ENCODE measurements around the gene CCDC134.
A peak's percentile ranks its signal among the peaks of the same experiment; 100 is the strongest.

The CCDC134 gene

GRCh38 chr22:41800348-41801146 is at the start of gene CCDC134:
TSS of gene CCDC134 (plus strand) at chr22:41800679. CDS start at chr22:41808891, 8,212 bp downstream.
- Mint-ChIP-seq H3K36me3 (peaks cover 49% of the 10 kb centered on the region), H3K9me3 (no peaks in the 10 kb centered on the region), H3K4me1 (peaks cover 51% of the 10 kb centered on the region), H3K27ac (peak within 1 kb of the TSS; percentile 96), H3K4me3 (peak within 1 kb of the TSS; percentile 93)
- ATAC-seq, result peak; percentile 97
- peak; percentile 83 to 95 for DNase-seq (ENCODE audit: low spot score in 2 of 2)

- peak; percentile 91 for ATAC-seq
- Mint-ChIP-seq H3K4me3 (peak overlapping the region; percentile 14), H3K4me1 (peaks cover 12% of the 10 kb centered on the region), H3K36me3 (no peaks in the 10 kb centered on the region), H3K9me3 (no peaks in the 10 kb centered on the region), H3K27ac (peak overlapping the region; percentile 11)
- DNase-seq (ENCODE audit: low spot score in 2 of 2), result peak in 1 of 2 donors; percentile 3
Measured at GRCh38 chr22:41752011-41752970, 48.2 kb upstream of the CCDC134 start.

- Mint-ChIP-seq H3K36me3 (no peaks in the 10 kb centered on the region), H3K27ac (no peak overlapping the region), H3K4me3 (no peak overlapping the region), H3K4me1 (peaks cover 12% of the 10 kb centered on the region), H3K9me3 (no peaks in the 10 kb centered on the region)
- DNase-seq (ENCODE audit: low spot score in 2 of 2) (no peak), ATAC-seq (no peak)
Measured at GRCh38 chr22:41753984-41754383, 46.5 kb upstream of the CCDC134 start.

GRCh38 chr22:41757502-41757901 is 43.0 kb upstream of the CCDC134 start:
- no peak for DNase-seq (ENCODE audit: low spot score in 2 of 2)
- H3K9me3 Mint-ChIP-seq, result no peaks in the 10 kb centered on the region
- H3K27ac Mint-ChIP-seq, result no peak overlapping the region
- peaks cover 2% of the 10 kb centered on the region for H3K4me1 Mint-ChIP-seq
- no peak for ATAC-seq
- no peak overlapping the region for H3K4me3 Mint-ChIP-seq
- H3K36me3 Mint-ChIP-seq, result no peaks in the 10 kb centered on the region

- no peak for DNase-seq (ENCODE audit: low spot score in 2 of 2)
- H3K36me3 Mint-ChIP-seq, result no peaks in the 10 kb centered on the region
- H3K9me3 Mint-ChIP-seq, result no peaks in the 10 kb centered on the region
- no peak overlapping the region for H3K27ac Mint-ChIP-seq
- no peaks in the 10 kb centered on the region for H3K4me1 Mint-ChIP-seq
- ATAC-seq, result no peak
- H3K4me3 Mint-ChIP-seq, result no peak overlapping the region
Measured at GRCh38 chr22:41758231-41758630, 42.2 kb upstream of the CCDC134 start.

GRCh38 chr22:41762980-41763779 is 37.3 kb upstream of the CCDC134 start:
- ATAC-seq (peak; percentile 71), DNase-seq (ENCODE audit: low spot score in 2 of 2) (peak; percentile 21 to 57)
- no peaks in the 10 kb centered on the region for H3K36me3 Mint-ChIP-seq
- no peak overlapping the region for H3K4me3 Mint-ChIP-seq
- peak overlapping the region; percentile 15 for H3K27ac Mint-ChIP-seq
- no peaks in the 10 kb centered on the region for H3K9me3 Mint-ChIP-seq
- peaks cover 7% of the 10 kb centered on the region for H3K4me1 Mint-ChIP-seq

- peaks cover 22% of the 10 kb centered on the region for H3K4me1 Mint-ChIP-seq
- no peak for ATAC-seq
- DNase-seq (ENCODE audit: low spot score in 2 of 2), result no peak
Measured at GRCh38 chr22:41766476-41766875, 34.0 kb upstream of the CCDC134 start.

GRCh38 chr22:41768430-41768829 is 32.0 kb upstream of the CCDC134 start:
- DNase-seq (ENCODE audit: low spot score in 2 of 2) (no peak), ATAC-seq (peak; percentile 78)
- Mint-ChIP-seq H3K36me3 (no peaks in the 10 kb centered on the region), H3K27ac (no peak overlapping the region), H3K4me3 (no peak overlapping the region), H3K4me1 (peaks cover 22% of the 10 kb centered on the region), H3K9me3 (no peaks in the 10 kb centered on the region)

More at GRCh38 chr22:41766476-41766875, 34.0 kb upstream of the CCDC134 start:
- Mint-ChIP-seq H3K9me3 (no peaks in the 10 kb centered on the region), H3K36me3 (no peaks in the 10 kb centered on the region), H3K4me3 (no peak overlapping the region), H3K27ac (no peak overlapping the region)

- no peak for DNase-seq (ENCODE audit: low spot score in 2 of 2)
- peaks cover 22% of the 10 kb centered on the region for H3K4me1 Mint-ChIP-seq
- no peaks in the 10 kb centered on the region for H3K36me3 Mint-ChIP-seq
- no peaks in the 10 kb centered on the region for H3K9me3 Mint-ChIP-seq
- no peak overlapping the region for H3K4me3 Mint-ChIP-seq
- H3K27ac Mint-ChIP-seq, result peak overlapping the region; percentile 43
- ATAC-seq, result peak; percentile 88
Measured at GRCh38 chr22:41770715-41771468, 29.6 kb upstream of the CCDC134 start.

- H3K4me1 Mint-ChIP-seq, result peaks cover 22% of the 10 kb centered on the region
- H3K9me3 Mint-ChIP-seq, result no peaks in the 10 kb centered on the region
- no peaks in the 10 kb centered on the region for H3K36me3 Mint-ChIP-seq
- no peak overlapping the region for H3K4me3 Mint-ChIP-seq
- DNase-seq (ENCODE audit: low spot score in 2 of 2) (no peak), ATAC-seq (no peak)
- peak overlapping the region; percentile 11 for H3K27ac Mint-ChIP-seq
Measured at GRCh38 chr22:41772198-41772597, 28.3 kb upstream of the CCDC134 start.

GRCh38 chr22:41772645-41773044 is 27.8 kb upstream of the CCDC134 start:
- ATAC-seq (peak; percentile 74), DNase-seq (ENCODE audit: low spot score in 2 of 2) (no peak)
- H3K36me3 Mint-ChIP-seq, result no peaks in the 10 kb centered on the region
- H3K4me1 Mint-ChIP-seq, result peaks cover 19% of the 10 kb centered on the region
- H3K9me3 Mint-ChIP-seq, result no peaks in the 10 kb centered on the region
- H3K27ac Mint-ChIP-seq, result peak overlapping the region; percentile 11
- H3K4me3 Mint-ChIP-seq, result no peak overlapping the region

GRCh38 chr22:41775338-41775737 is 25.1 kb upstream of the CCDC134 start:
- no peak for DNase-seq (ENCODE audit: low spot score in 2 of 2)
- no peak for ATAC-seq
- Mint-ChIP-seq H3K27ac (no peak overlapping the region), H3K9me3 (no peaks in the 10 kb centered on the region), H3K4me1 (peaks cover 22% of the 10 kb centered on the region), H3K4me3 (no peak overlapping the region), H3K36me3 (no peaks in the 10 kb centered on the region)

GRCh38 chr22:41775976-41776375 is 24.5 kb upstream of the CCDC134 start:
- H3K36me3 Mint-ChIP-seq, result no peaks in the 10 kb centered on the region
- ATAC-seq (no peak), DNase-seq (ENCODE audit: low spot score in 2 of 2) (no peak)
- peaks cover 22% of the 10 kb centered on the region for H3K4me1 Mint-ChIP-seq
- H3K27ac Mint-ChIP-seq, result no peak overlapping the region
- no peak overlapping the region for H3K4me3 Mint-ChIP-seq
- H3K9me3 Mint-ChIP-seq, result no peaks in the 10 kb centered on the region

GRCh38 chr22:41776381-41776780 is 24.1 kb upstream of the CCDC134 start:
- DNase-seq (ENCODE audit: low spot score in 2 of 2), result no peak
- Mint-ChIP-seq H3K4me1 (peaks cover 24% of the 10 kb centered on the region), H3K4me3 (no peak overlapping the region), H3K9me3 (no peaks in the 10 kb centered on the region), H3K36me3 (no peaks in the 10 kb centered on the region), H3K27ac (no peak overlapping the region)
- no peak for ATAC-seq
